PC-9 (cell line): Measurements from ENCODE around the gene ARSG. TPM values are rescaled to one million over a fixed set of nuclear protein-coding genes. Genes with fewer than 3 reads are reported as not detected.
A peak's percentile ranks its signal among the peaks of the same experiment; 100 is the strongest.

Experiments
- BruUV-seq: library from RNA; stranded (reverse); fragments of 400-500 nt; replicated peaks from 2 replicates; lab custom pipeline; 2021; lab: Mats Ljungman, UMichigan
- CTCF ChIA-PET: fragments of 300-600 bp; sonication (Branson Sonifier 250); formaldehyde crosslinking; loops from one replicate; lab custom pipeline; 2022; ENCODE audit warnings: antibody characterized with exemption; lab: Charles Lee
- POLR2A ChIA-PET: fragments of 300-600 bp; sonication (Branson Sonifier 250); formaldehyde crosslinking; loops from one replicate; lab custom pipeline; 2022; ENCODE audit warnings: antibody characterized with exemption; ENCODE audit not compliant: unreplicated experiment; lab: Charles Lee
- DNase-seq, 2 experiments: peaks; one replicate each; pipeline versions ENCODE4 v3.0.0 to v3.0.0-alpha.2; 2015 to 2022; ENCODE audit warnings: mixed read lengths in 1 of 2
- H2AFZ ChIP-seq: fragments of 200-600 bp; sonication (generic); 2 replicates; pipeline ENCODE4 v1.8.1; 2017; ENCODE audit warnings: antibody characterized with exemption
- H3F3A ChIP-seq: fragments of 200-600 bp; sonication (generic); 2 replicates; pipeline ENCODE4 v1.8.1; 2017; ENCODE audit warnings: antibody characterized with exemption, mild to moderate bottlenecking, low read depth; ENCODE audit not compliant: insufficient read depth
- H3K27ac ChIP-seq: fragments of 200-600 bp; sonication (generic); 2 replicates; pipeline ENCODE4 v1.6.1; 2016; ENCODE audit warnings: mixed run types
- H3K27me3 ChIP-seq: fragments of 200-600 bp; sonication (generic); 2 replicates; pipeline ENCODE4 v1.6.1; 2016; ENCODE audit warnings: low read depth, mixed run types; ENCODE audit not compliant: insufficient read depth
- H3K36me3 ChIP-seq: fragments of 200-600 bp; sonication (generic); 2 replicates; pipeline ENCODE4 v1.6.1; 2016; ENCODE audit warnings: low read depth, mixed run types
- H3K4me1 ChIP-seq: fragments of 200-600 bp; sonication (generic); replicated peaks from 2 replicates; pipeline ENCODE4 v1.6.1; 2016; ENCODE audit warnings: mixed run types; ENCODE audit not compliant: insufficient read depth
- H3K4me2 ChIP-seq: fragments of 200-600 bp; sonication (generic); 2 replicates; pipeline ENCODE4 v1.6.1; 2017; ENCODE audit warnings: mixed run types
- H3K4me3 ChIP-seq: fragments of 200-600 bp; sonication (generic); 2 replicates; pipeline ENCODE4 v1.6.1; 2016; ENCODE audit warnings: mixed run types
- H3K79me2 ChIP-seq: fragments of 200-600 bp; sonication (generic); 2 replicates; pipeline ENCODE4 v1.6.1; 2017; ENCODE audit warnings: low read depth, mixed run types
- H3K9me2 ChIP-seq: fragments of 200-600 bp; sonication (generic); 2 replicates; pipeline ENCODE4 v1.8.1; 2017; ENCODE audit warnings: mild to moderate bottlenecking; ENCODE audit not compliant: insufficient read depth
- H3K9me3 ChIP-seq: fragments of 200-600 bp; sonication (generic); 2 replicates; pipeline ENCODE4 v1.8.1; 2016; ENCODE audit warnings: low read depth; ENCODE audit not compliant: insufficient read depth
- H4K20me1 ChIP-seq: fragments of 200-600 bp; sonication (generic); 2 replicates; pipeline ENCODE4 v1.8.1; 2017; ENCODE audit not compliant: insufficient read depth
- EZH2 ChIP-seq: fragments of 200-600 bp; sonication (generic); IDR thresholded peaks from 2 replicates; pipeline ENCODE4 v1.8.0; 2017; ENCODE audit warnings: antibody characterized with exemption, low read depth
- intact Hi-C: fragments of 100-400 bp; cut with micrococcal nuclease; formaldehyde crosslinking; loops from one replicate; pipeline ENCODE4 v1.10.0; 2022; ENCODE audit not compliant: unreplicated experiment
- total RNA-seq: library from RNA; stranded (reverse); gene quantifications from 2 replicates; pipeline ENCODE4 v1.2.3, GENCODE V29; 2021
- TF ChIP-seq, protein P1 (sequence below): fragments of 200-600 bp; sonication (generic); conservative IDR thresholded peaks from 2 replicates; pipeline ENCODE4 v1.6.1; 2017; ENCODE audit warnings: mixed run types, antibody characterized with exemption, mild to moderate bottlenecking, moderate library complexity

ARSG gene
- total RNA-seq, 1 experiment from 2014 or later = 4.0 TPM

- no peaks in the 10 kb centered on the region for H3K9me2 ChIP-seq
- no peaks in the 10 kb centered on the region for H3K9me3 ChIP-seq
- H2AFZ ChIP-seq = no peak overlapping the region
- POLR2A ChIA-PET = no interaction called here
- no peaks in the 10 kb centered on the region for H3K27me3 ChIP-seq
- CTCF ChIA-PET = no interaction called here
- no peak overlapping the region for H3K4me2 ChIP-seq
- no peak overlapping the region for H3K27ac ChIP-seq
- TF ChIP-seq, protein P1, sequence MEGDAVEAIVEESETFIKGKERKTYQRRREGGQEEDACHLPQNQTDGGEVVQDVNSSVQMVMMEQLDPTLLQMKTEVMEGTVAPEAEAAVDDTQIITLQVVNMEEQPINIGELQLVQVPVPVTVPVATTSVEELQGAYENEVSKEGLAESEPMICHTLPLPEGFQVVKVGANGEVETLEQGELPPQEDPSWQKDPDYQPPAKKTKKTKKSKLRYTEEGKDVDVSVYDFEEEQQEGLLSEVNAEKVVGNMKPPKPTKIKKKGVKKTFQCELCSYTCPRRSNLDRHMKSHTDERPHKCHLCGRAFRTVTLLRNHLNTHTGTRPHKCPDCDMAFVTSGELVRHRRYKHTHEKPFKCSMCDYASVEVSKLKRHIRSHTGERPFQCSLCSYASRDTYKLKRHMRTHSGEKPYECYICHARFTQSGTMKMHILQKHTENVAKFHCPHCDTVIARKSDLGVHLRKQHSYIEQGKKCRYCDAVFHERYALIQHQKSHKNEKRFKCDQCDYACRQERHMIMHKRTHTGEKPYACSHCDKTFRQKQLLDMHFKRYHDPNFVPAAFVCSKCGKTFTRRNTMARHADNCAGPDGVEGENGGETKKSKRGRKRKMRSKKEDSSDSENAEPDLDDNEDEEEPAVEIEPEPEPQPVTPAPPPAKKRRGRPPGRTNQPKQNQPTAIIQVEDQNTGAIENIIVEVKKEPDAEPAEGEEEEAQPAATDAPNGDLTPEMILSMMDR = no peak
- TF ChIP-seq EZH2 = no peak
- BruUV-seq = no TSS peak
- peaks cover 6% of the 10 kb centered on the region; the same call in 1 of the 2 replicates for H3F3A ChIP-seq
- no peak for DNase-seq
- no peaks in the 10 kb centered on the region for H4K20me1 ChIP-seq
- no peaks in the 10 kb centered on the region; the same call in 1 of the 2 replicates for H3K36me3 ChIP-seq
- no peaks in the 10 kb centered on the region for H3K79me2 ChIP-seq
- H3K4me3 ChIP-seq = no peak overlapping the region
- intact Hi-C loops = no loop called here
- H3K4me1 ChIP-seq = peaks cover 11% of the 10 kb centered on the region
Observed at GRCh38 chr17:68424203-68424602, 132.9 kb downstream of the ARSG start.

DNA sequence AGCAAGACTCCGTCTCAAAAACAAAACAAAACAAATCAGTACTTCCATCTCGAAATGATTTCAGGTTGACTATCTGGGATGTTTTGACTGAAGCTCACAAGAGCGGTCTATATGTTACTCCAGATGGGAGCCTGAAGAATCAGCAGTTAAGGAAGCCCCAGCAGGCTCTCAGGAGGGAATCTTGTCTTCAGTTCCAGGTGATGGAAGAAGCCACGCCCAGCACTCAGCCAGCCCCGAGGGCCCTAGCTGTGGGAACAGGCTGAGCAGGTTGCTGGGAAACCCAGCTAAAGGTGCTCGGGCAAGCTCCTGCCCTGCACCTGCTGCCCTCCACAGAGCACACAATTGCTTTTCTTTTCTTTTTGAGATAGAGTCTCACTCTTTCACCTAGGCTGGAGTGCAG, 133.6 kb downstream of the ARSG start:
- intact Hi-C loops = no loop called here
- no peak for TF ChIP-seq EZH2
- TF ChIP-seq, protein P1 = no peak

GRCh38 chr17:68425979-68426378, 134.7 kb downstream of the ARSG start:
- no peaks in the 10 kb centered on the region for H4K20me1 ChIP-seq
- H3K36me3 ChIP-seq = no peaks in the 10 kb centered on the region; the same call in 1 of the 2 replicates
- H3K27ac ChIP-seq = no peak overlapping the region
- no peak overlapping the region for H2AFZ ChIP-seq
- no peak for DNase-seq
- H3K79me2 ChIP-seq = no peaks in the 10 kb centered on the region
- H3K9me3 ChIP-seq = no peaks in the 10 kb centered on the region
- CTCF ChIA-PET = no interaction called here
- H3K4me3 ChIP-seq = no peak overlapping the region
- peaks cover 6% of the 10 kb centered on the region; the same call in 1 of the 2 replicates for H3F3A ChIP-seq
- peaks cover 11% of the 10 kb centered on the region for H3K4me1 ChIP-seq
- BruUV-seq = no TSS peak
- no peak overlapping the region for H3K4me2 ChIP-seq
- no peaks in the 10 kb centered on the region for H3K27me3 ChIP-seq
- intact Hi-C loops = no loop called here
- POLR2A ChIA-PET = no interaction called here
- TF ChIP-seq EZH2 = no peak
- TF ChIP-seq, protein P1 = no peak
- H3K9me2 ChIP-seq = no peaks in the 10 kb centered on the region

More for the DNA sequence above, 133.6 kb downstream of the ARSG start:
- Histone ChIP-seq H3K9me2 (no peaks in the 10 kb centered on the region), H4K20me1 (no peaks in the 10 kb centered on the region), H3F3A (peaks cover 6% of the 10 kb centered on the region; the same call in 1 of the 2 replicates), H2AFZ (no peak overlapping the region), H3K36me3 (no peaks in the 10 kb centered on the region; the same call in 1 of the 2 replicates), H3K27ac (no peak overlapping the region), H3K4me2 (peak overlapping the region; percentile 28), H3K79me2 (no peaks in the 10 kb centered on the region), H3K27me3 (no peaks in the 10 kb centered on the region), H3K9me3 (no peaks in the 10 kb centered on the region), H3K4me3 (no peak overlapping the region), H3K4me1 (peaks cover 11% of the 10 kb centered on the region)
- no TSS peak for BruUV-seq
- peak; percentile 74 to 80 for DNase-seq
- CTCF ChIA-PET = interaction anchor here (1.0 kb wide), 1 partner anchor 9 kb away, joined by 3 read pairs; no protein-coding TSS in a partner anchor
- POLR2A ChIA-PET = no interaction called here
